MM.1S (cell line): ENCODE measurements around the gene ROS1.

Experiments used
- DNase-seq: peaks from one replicate; pipeline ENCODE4 v3.0.0-alpha.2; 2015
- H2AFZ ChIP-seq: fragments of 300-600 bp; sonication (generic); 2 replicates; pipeline ENCODE4 v1.6.0; 2016; ENCODE audit warnings: antibody characterized with exemption, low read length
- H3F3A ChIP-seq: fragments of 300-600 bp; sonication (generic); 2 replicates; pipeline ENCODE4 v1.6.1; 2016; ENCODE audit warnings: mild to moderate bottlenecking, antibody characterized with exemption, low read length, moderate library complexity, mixed read lengths; ENCODE audit not compliant: insufficient read depth
- H3K27ac ChIP-seq: fragments of 300-600 bp; sonication (generic); 2 replicates; pipeline ENCODE4 v1.5.1; 2016; ENCODE audit warnings: mild to moderate bottlenecking, low read length
- H3K27me3 ChIP-seq: fragments of 300-600 bp; sonication (generic); replicated peaks from 2 replicates; pipeline ENCODE4 v1.6.0; 2016; ENCODE audit warnings: low read length; ENCODE audit not compliant: insufficient read depth
- H3K36me3 ChIP-seq: fragments of 300-600 bp; sonication (generic); replicated peaks from 2 replicates; pipeline ENCODE4 v1.6.1; 2016; ENCODE audit warnings: mild to moderate bottlenecking, low read length, mixed read lengths; ENCODE audit not compliant: insufficient read depth
- H3K4me1 ChIP-seq: fragments of 300-600 bp; sonication (generic); 2 replicates; pipeline ENCODE4 v1.6.1; 2016; ENCODE audit warnings: low read length, mixed read lengths
- H3K4me2 ChIP-seq: fragments of 300-600 bp; sonication (generic); 2 replicates; pipeline ENCODE4 v1.6.0; 2016; ENCODE audit warnings: low read depth, low read length
- H3K4me3 ChIP-seq: fragments of 300-600 bp; sonication (generic); 2 replicates; pipeline ENCODE4 v1.5.1; 2016; ENCODE audit warnings: low read length, mixed read lengths
- H3K79me2 ChIP-seq: fragments of 300-600 bp; sonication (generic); 2 replicates; pipeline ENCODE4 v1.6.1; 2016; ENCODE audit warnings: mixed run types, low read length, mixed read lengths
- H3K9ac ChIP-seq: fragments of 300-600 bp; sonication (generic); 2 replicates; pipeline ENCODE4 v1.6.1; 2016; ENCODE audit warnings: low read length, mixed read lengths
- H3K9me2 ChIP-seq: fragments of 300-600 bp; sonication (generic); replicated peaks from 2 replicates; pipeline ENCODE4 v1.6.1; 2016; ENCODE audit warnings: mild to moderate bottlenecking, low read length, mixed read lengths; ENCODE audit not compliant: insufficient read depth
- H3K9me3 ChIP-seq: fragments of 300-600 bp; sonication (generic); replicated peaks from 2 replicates; pipeline ENCODE4 v1.6.1; 2016; ENCODE audit warnings: mild to moderate bottlenecking, low read length, mixed read lengths; ENCODE audit not compliant: insufficient read depth
- H4K20me1 ChIP-seq: fragments of 300-600 bp; sonication (generic); 2 replicates; pipeline ENCODE4 v1.6.1; 2016; ENCODE audit warnings: mild to moderate bottlenecking, low read length, moderate library complexity, mixed read lengths; ENCODE audit not compliant: insufficient read depth
- CTCF ChIP-seq: fragments of 300-600 bp; sonication (generic); IDR thresholded peaks from 2 replicates; pipeline ENCODE4 v1.5.1; 2016; ENCODE audit warnings: antibody characterized with exemption, low read length, mixed read lengths
- EZH2 ChIP-seq: fragments of 300-600 bp; sonication (generic); optimal IDR thresholded peaks from 2 replicates; pipeline ENCODE3; 2017; ENCODE audit warnings: low read depth, mild to moderate bottlenecking, antibody characterized with exemption, low read length, mixed read lengths
- EZH2phosphoT487 ChIP-seq: fragments of 300-600 bp; sonication (generic); IDR thresholded peaks from 2 replicates; pipeline ENCODE4 v1.6.1; 2018; ENCODE audit warnings: antibody characterized with exemption, low read length

The ROS1 gene

GRCh38 chr6:117409420-117409819 lies 16.3 kb downstream of the ROS1 start:
- H3K4me3 ChIP-seq: no peak overlapping the region
- no peaks in the 10 kb centered on the region for H3K9me3 ChIP-seq

DNA sequence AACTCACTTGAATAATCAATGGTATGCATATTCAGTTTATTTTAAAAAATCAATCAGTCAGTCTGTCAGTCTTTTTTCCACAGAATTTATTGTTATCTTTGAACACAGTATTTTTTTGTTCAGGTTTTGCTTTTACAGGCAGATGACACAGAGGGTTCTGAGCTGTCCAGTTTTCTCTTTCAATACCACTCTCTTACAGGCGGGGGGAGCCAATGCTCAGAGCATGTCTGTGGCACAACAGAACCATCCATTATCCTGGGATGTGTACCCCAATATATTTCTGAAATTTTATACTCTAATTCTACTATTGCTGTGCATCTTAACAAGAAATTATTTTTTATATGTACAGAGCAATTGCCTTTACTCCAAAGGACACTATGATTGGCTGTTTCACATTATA lies 21.2 kb downstream of the ROS1 start:
- Histone ChIP-seq H3K4me3 (no peak overlapping the region), H3K9me2 (no peaks in the 10 kb centered on the region), H3K27me3 (no peaks in the 10 kb centered on the region), H3K9ac (no peak overlapping the region), H2AFZ (no peak overlapping the region), H3K4me2 (no peak overlapping the region), H3F3A (no peaks in the 10 kb centered on the region), H3K9me3 (no peaks in the 10 kb centered on the region), H3K4me1 (no peaks in the 10 kb centered on the region), H3K79me2 (no peaks in the 10 kb centered on the region), H3K27ac (no peak overlapping the region), H4K20me1 (no peaks in the 10 kb centered on the region), H3K36me3 (no peaks in the 10 kb centered on the region)
- TF ChIP-seq EZH2phosphoT487 (no peak), CTCF (0 out of 2 replicates have a peak, but pooled peaks have one; percentile 9)
- no peak for DNase-seq

More at GRCh38 chr6:117409420-117409819, 16.3 kb downstream of the ROS1 start:
- no peaks in the 10 kb centered on the region for H3K36me3 ChIP-seq
- H4K20me1 ChIP-seq: no peaks in the 10 kb centered on the region
- no peaks in the 10 kb centered on the region for H3K79me2 ChIP-seq
- H3F3A ChIP-seq: no peaks in the 10 kb centered on the region
- H3K4me1 ChIP-seq: no peaks in the 10 kb centered on the region
- H3K9ac ChIP-seq: no peak overlapping the region
- H3K27ac ChIP-seq: no peak overlapping the region
- H3K4me2 ChIP-seq: no peak overlapping the region
- H2AFZ ChIP-seq: no peak overlapping the region
- no peaks in the 10 kb centered on the region for H3K9me2 ChIP-seq
- TF ChIP-seq CTCF: no peak
- no peak for TF ChIP-seq EZH2
- TF ChIP-seq EZH2phosphoT487: no peak
- DNase-seq: no peak
- no peaks in the 10 kb centered on the region for H3K27me3 ChIP-seq

DNA sequence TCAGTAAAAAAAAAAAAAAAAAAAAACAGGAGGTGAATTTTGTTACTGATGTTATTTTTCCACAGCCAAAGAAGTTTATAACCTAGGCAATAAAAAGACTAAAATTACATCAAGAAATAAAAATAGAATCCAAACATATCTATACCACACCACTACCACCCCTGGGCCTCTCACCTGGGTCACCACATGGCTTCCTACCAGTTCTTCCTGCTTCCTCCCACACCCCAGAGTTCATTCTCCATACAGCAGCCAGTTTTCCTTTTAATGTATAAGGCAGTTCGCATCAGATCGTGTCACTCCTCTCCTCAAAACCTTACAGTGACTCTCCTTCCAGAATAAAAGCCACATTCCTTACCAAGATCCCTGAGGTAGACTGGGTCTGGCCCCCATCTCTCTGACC lies 23.9 kb downstream of the ROS1 start:
- H3K9me3 ChIP-seq: no peaks in the 10 kb centered on the region
- H4K20me1 ChIP-seq: no peaks in the 10 kb centered on the region
- no peaks in the 10 kb centered on the region for H3K4me1 ChIP-seq
- H3K4me3 ChIP-seq: no peak overlapping the region
- H3K9me2 ChIP-seq: no peaks in the 10 kb centered on the region
- H3F3A ChIP-seq: no peaks in the 10 kb centered on the region
- H2AFZ ChIP-seq: no peak overlapping the region
- H3K36me3 ChIP-seq: no peaks in the 10 kb centered on the region
- no peak overlapping the region for H3K27ac ChIP-seq
- H3K27me3 ChIP-seq: no peaks in the 10 kb centered on the region
- H3K79me2 ChIP-seq: no peaks in the 10 kb centered on the region
- H3K4me2 ChIP-seq: no peak overlapping the region
- TF ChIP-seq EZH2phosphoT487 (no peak), EZH2 (no peak), CTCF (no peak)
- H3K9ac ChIP-seq: no peak overlapping the region
- no peak for DNase-seq
